GM12891 (cell line): Measurements from ENCODE around the gene AKR7A2.

Experiments used
- POLR2A ChIP-seq: IDR thresholded peaks from 2 replicates; pipeline ENCODE4 v1.6.1; 2011; ENCODE audit warnings: low read depth, low read length, control low read depth
- POLR2AphosphoS5 ChIP-seq: IDR thresholded peaks from 2 replicates; pipeline ENCODE4 v1.6.1; 2011; ENCODE audit warnings: low read depth, low read length, control low read depth
- POU2F2 ChIP-seq: IDR thresholded peaks from 2 replicates; pipeline ENCODE4 v1.6.1; 2011; ENCODE audit warnings: low read depth, mild to moderate bottlenecking, control low read depth, low read length, moderate library complexity
- SPI1 ChIP-seq: IDR thresholded peaks from 2 replicates; pipeline ENCODE4 v1.6.1; 2011; ENCODE audit warnings: low read depth, low read length, control low read depth
- TAF1 ChIP-seq: IDR thresholded peaks from 2 replicates; pipeline ENCODE4 v1.6.1; 2011; ENCODE audit warnings: low read depth, low read length, control low read depth

DNA sequence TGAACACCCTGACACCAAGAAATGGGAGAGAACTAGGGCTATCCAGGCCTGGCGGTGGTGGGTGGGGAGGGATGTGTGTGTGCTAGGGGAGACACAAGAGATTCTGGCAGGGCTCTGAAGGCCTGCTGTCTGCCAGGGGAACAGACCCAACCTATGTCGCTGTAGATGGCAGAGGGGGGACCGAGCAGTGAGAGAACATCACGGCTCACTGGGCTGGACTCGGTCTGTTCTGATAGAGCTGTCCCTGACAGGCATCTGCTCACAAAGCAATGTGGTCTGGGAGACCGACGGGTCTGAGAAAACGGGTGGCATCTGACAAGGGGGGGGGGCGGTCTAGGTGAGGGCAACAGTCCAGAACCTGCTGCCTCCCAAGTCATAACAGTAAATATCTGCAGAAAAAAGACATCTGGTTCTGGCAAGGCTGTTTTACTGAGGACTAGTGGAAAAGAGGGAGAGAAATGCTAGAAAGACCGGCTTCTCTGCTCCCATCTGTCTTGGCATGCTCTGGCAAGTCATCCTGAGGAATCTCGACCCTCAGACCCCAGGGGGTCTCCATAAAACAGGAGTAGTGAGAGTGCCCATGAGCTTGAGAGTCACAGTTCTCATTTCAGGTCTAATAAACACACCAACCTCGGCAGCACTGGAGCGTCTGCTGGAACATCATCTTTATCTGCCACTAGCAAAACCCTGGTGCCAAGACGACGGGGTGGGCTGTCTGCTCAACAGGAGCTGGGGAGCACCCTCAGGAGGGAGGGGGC lies 36.7 kb upstream of the AKR7A2 start:
- TF ChIP-seq SPI1 (no peak), POLR2A (no peak), TAF1 (no peak), POLR2AphosphoS5 (no peak), POU2F2 (no peak)
